ENCODE measurements around the gene GJC1.
"Not testable (repeated sequence)": the region's sequence is repeated elsewhere in the genome, so short reads cannot be mapped to it uniquely, and the experiment has no call there.

Gene GJC1

DNA sequence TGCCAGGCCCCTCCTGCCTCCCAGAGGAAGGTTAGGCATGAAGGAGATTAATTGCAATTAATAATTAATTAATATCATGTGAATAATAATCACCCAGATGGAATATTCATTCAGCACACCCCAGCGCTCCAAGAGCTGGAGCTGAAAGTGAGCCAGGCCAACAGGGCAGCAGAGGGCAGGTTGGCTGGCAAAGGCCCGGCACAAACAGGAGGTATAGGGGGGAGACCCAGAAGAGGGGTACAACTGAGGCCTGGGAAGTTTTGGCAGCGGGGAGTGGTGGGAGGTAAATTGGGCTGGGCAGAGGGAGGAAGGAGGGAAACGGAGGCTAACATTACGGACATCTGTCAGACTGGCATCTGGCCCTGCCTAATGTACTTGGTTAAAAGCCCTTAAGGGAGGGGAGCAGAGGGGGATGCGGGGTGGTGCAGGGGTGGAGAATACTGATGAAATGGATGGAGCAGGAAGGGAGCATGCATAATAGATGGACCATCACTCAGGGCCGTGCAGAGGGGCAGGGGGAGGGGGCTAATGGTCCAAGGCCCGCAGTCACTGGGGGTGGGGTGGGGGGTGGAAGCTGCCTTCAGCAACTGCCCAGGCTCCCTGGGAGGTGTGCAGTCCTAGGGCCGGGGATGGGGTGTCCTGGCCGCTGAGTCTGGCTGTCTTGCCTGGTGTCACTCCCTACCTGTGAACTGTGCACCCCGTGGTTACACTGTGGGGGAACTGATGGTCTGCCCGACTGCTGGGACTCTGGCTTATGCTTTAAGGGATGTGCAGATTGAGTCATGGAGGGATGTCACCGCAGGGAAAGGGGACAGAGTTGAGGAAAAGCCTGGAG is 69.4 kb downstream of the GJC1 start:
- TF ChIP-seq, protein P1, sequence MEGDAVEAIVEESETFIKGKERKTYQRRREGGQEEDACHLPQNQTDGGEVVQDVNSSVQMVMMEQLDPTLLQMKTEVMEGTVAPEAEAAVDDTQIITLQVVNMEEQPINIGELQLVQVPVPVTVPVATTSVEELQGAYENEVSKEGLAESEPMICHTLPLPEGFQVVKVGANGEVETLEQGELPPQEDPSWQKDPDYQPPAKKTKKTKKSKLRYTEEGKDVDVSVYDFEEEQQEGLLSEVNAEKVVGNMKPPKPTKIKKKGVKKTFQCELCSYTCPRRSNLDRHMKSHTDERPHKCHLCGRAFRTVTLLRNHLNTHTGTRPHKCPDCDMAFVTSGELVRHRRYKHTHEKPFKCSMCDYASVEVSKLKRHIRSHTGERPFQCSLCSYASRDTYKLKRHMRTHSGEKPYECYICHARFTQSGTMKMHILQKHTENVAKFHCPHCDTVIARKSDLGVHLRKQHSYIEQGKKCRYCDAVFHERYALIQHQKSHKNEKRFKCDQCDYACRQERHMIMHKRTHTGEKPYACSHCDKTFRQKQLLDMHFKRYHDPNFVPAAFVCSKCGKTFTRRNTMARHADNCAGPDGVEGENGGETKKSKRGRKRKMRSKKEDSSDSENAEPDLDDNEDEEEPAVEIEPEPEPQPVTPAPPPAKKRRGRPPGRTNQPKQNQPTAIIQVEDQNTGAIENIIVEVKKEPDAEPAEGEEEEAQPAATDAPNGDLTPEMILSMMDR (conservative IDR thresholded peaks at IDR 0.05; ENCODE audit: low read depth, low read length) = no peak
- no peak for DNase-seq (ENCODE audit: low read depth)
- no peak overlapping the region for H3K4me3 ChIP-seq (ENCODE audit: low read depth, low read length)

DNA sequence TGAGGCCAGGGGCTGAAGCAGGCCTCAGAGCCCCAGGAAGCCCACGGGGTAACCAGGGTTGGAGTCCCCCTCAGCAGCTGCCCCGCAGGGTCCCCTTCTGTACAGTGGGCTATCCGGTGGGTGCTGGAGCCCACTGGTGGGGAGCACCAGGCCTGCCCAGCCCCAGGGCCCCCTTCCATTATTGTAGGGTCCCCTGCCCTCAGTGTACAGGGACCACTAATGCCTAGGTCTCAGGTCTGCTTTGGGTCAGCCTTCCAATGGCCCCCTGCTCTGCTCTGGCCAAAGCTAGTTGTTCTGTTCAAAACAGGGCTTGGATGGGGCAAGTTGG is 70.2 kb downstream of the GJC1 start:
- DNase-seq (ENCODE audit: low read depth) = no peak
- H3K4me3 ChIP-seq (ENCODE audit: low read depth, low read length) = no peak overlapping the region
- TF ChIP-seq, protein P1 (conservative IDR thresholded peaks at IDR 0.05; ENCODE audit: low read depth, low read length) = no peak

DNA sequence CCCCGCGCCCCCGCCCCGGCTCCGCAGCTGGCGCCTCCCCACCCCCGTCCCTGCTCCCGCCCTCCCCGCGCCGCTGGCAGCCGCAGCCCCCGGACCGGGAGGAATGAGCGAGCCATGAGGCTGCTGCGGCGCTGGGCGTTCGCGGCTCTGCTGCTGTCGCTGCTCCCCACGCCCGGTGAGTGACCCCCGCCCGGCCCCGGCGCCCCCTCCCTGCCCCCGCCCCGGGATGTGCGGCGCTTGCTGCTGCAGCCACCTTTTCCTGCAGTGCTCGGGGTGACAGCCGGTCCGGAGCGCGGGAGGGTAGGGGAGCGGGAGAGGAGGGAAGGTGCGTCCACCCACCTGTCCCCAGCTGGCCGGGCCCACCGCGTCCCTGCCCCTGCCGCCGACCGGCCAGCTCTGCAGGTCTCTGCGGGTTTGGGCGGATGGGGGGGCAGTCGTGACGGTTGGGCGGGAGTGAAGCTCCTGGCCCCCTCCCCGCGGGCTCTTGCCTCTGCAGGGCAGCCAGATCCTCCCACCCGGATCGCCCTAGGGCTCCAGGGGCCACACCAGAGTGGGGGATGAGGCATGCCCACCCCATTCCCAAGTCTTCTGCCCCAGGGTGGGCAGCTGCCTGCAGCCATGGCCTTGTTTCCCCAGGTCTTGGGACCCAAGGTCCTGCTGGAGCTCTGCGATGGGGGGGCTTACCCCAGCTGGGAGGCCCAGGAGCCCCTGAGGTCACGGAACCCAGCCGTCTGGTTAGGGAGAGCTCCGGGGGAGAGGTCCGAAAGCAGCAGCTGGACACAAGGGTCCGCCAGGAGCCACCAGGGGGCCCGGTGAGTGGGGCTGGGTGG is 70.8 kb downstream of the GJC1 start:
- H3K4me3 ChIP-seq (ENCODE audit: low read depth, low read length) = peak overlapping the region; percentile 37
- TF ChIP-seq, protein P1 (conservative IDR thresholded peaks at IDR 0.05; ENCODE audit: low read depth, low read length) = no peak

DNA sequence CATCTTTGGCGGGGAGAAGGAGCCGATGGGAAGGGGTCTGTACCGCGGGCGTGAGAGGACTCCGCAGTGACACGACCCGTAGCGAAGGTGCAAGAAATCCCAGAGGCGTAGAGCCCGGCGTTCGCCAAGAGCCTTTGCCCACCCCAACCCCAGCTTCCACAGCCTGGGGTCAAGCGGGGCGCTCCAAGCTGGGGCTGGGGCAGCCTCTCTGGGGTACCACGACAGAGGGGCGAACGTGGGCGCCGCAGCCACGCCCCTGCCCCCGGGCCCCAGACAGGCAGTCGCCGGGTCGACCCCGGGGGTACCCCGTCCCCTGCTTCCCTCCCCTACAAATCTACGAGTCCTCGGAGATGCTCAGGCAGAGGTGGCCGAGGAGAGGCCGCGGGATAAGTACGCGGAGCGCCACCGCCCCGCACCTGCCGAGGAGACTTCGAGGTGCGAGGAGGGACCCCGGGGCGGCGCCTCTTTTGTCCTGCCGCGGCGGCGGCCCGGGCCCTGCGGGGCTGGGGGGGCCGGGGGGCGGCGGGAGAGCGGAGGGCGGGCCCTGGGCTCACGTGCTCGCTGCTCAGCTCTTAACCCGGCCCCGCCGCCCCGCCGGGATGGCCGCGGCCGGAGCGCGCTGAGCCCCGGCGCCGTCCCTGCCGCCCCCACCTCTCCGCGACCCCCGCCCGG is 71.5 kb downstream of the GJC1 start, which contains the start of gene ADAM11:
TSS of gene ADAM11 (plus strand) at position 575 of the 672 bp plus-strand sequence. CDS start 212 bp downstream, outside the sequence.
- peak within 1 kb of the TSS; percentile 37 for H3K4me3 ChIP-seq (ENCODE audit: low read depth, low read length)
- TF ChIP-seq, protein P1 (conservative IDR thresholded peaks at IDR 0.05; ENCODE audit: low read depth, low read length) = no peak
- no peak for DNase-seq (ENCODE audit: low read depth)

More for the DNA sequence above, 70.8 kb downstream of the GJC1 start:
- DNase-seq (ENCODE audit: low read depth) = no peak

DNA sequence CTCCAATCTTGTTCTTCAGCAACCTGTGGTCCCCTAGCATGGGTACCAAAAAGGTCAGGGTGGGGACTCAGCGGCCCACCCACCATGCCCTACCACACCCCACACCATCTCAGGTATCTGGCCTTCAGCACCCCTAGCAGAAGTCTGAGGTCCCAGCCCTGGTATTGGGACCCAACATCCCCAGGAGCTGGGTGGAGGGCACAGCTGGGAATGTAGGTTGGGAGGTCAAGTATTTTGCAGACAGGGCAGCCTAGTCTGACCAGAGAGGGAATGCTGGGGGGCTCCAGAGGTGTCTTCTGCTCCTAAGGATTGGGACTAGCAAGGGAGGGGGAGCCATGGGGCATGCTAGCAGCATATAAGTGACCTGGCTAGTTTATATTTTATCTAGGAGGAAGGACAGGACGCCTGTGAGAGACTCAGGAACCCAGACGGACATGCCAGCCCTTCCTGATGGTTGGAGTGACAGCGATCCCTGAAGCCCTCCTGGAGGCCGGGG is 72.1 kb downstream of the GJC1 start:
- TF ChIP-seq, protein P1 (conservative IDR thresholded peaks at IDR 0.05; ENCODE audit: low read depth, low read length) = no peak
- H3K4me3 ChIP-seq (ENCODE audit: low read depth, low read length) = no peak overlapping the region
- DNase-seq (ENCODE audit: low read depth) = no peak

DNA sequence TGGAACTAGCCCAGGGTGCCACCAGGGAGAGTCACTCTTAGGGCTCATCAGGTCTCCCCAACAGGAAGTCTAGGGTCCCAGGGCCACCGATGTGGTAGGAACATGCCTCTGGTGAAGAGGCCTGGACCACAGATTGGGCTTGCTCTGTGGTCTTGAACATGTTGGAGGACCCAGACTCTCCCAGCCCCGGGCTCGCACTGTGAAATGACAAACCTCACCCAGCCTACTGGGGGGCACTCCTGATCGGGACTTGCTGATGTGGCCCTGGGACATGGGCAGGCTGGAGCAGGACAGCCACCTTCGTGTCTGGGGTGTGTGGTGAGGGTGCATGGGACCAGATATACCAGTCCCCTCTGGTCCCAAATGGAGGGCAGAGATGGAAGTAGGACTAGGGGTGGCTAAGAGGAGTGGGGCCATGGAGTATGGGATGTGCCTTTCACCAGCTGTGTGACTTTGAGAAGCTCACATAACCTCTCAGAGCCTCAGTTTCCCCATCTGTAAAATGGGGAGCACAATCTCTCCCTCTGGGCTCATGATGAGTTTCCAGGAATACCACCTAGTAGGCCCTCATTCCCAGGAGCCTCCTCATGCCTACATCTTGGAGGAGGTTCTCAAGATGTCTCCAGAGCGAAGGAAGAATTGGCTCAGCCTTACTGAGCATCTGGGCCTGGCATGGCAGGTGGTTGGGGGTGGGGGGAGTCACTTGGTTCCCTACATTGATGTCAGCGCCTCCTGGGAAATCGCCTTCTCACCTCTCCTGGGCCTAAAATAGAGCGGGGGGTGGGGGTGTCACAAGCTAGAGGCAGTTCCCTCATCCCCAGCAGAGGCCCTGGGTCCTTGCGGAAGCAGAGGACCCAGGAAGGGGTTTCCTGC is 72.8 kb downstream of the GJC1 start:
- DNase-seq (ENCODE audit: low read depth) = no peak
- TF ChIP-seq, protein P1 (conservative IDR thresholded peaks at IDR 0.05; ENCODE audit: low read depth, low read length) = no peak
- no peak overlapping the region for H3K4me3 ChIP-seq (ENCODE audit: low read depth, low read length)

DNA sequence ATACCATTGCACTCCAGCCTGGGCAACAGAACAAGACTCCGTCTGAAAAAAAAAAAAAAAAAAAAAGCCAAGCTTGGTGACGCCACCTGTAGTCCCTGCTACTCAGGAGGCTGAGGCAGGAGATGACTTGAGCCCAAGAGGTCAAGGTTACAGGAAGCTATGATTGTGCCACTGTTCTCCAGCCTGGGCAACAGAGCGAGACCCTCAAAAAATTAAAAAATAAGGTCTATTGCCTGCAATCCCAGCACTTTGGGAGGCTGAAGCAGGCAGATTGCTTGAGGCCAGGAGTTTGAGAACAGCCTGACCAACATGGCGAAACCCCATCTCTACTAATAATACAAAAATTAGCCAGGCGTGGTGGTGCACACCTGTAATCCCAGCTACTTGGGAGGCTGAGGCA is 74.9 kb downstream of the GJC1 start:
- not testable (repeated sequence) for H3K4me3 ChIP-seq (ENCODE audit: low read depth, low read length); DNase-seq (ENCODE audit: low read depth)
